ENCODE data around the gene ISCU. TPM values are rescaled to one million over a fixed set of nuclear protein-coding genes. Genes with fewer than 3 reads are reported as not detected.
"Not testable (repeated sequence)": the region's sequence is repeated elsewhere in the genome, so short reads cannot be mapped to it uniquely, and the experiment has no call there.

The ISCU gene
- total RNA-seq, 2 experiments from 2014 or later, result 60.8 to 66.0 TPM

DNA sequence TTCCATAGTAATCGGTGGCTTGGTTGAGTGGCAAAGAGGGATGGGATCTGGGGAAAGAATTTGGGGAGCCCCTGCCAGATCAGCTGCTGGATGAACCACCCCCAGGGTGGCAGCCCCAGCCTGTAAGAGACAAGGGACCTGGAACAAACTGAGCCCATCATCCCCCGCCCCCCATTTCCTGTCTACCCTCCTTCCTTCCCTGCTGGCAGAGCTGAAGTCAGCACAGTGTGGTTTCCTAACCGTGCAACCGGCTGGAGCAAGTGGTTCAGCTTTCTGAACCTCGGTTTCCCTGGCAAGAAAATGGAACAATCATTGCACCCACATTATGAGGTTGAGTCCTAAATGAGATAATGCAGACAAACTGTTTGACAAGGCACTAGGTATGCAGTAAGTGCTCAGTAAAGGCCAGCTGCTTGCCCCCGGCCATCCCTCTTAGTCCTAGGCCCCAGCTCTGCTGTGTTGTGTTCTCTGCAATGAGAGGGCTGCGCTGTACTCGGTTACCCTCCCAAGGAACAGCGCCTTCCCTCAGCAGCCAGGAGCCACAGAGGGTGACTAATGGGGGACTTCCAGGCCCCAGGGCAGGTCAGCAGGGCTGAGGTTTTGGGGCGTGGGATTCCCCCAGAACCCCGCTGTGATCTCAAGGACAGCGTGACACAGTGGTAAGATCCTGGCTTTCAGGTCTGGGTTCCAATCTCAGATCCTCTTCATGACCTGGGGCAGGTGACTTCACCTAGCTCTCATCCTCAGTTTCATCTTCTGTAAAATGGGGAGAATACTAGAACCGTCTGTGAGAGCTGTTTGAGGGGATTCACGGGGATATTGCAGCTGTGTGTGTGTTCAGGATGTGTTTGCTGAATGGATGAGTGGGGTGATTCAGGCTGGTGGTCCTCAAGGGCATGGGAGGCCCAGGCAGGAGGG, 54.8 kb downstream of the ISCU start:
- peak; percentile 51 for DNase-seq
- Mint-ChIP-seq H3K27me3 (no peaks in the 10 kb centered on the region), H3K36me3 (ENCODE audit: low read depth) (peaks cover 60% of the 10 kb centered on the region), H3K4me3 (no peak overlapping the region), H3K27ac (peak overlapping the region; percentile 62), H3K4me1 (peaks cover 58% of the 10 kb centered on the region), H3K9me3 (peaks cover 11% of the 10 kb centered on the region)
- CTCF ChIA-PET, result interaction anchor here (0.6 to 7.9 kb wide), 25 partner anchors 8 to 338 kb away, joined by 3 to 115 read pairs (median 3); partner anchors contain the start of genes ISCU, SART3, SELPLG and TMEM119
- POLR2A ChIA-PET, result interaction anchor here (0.9 to 1.2 kb wide), 2 partner anchors 49 to 55 kb away, joined by 5 to 6 read pairs; partner anchors contain the start of gene ISCU

DNA sequence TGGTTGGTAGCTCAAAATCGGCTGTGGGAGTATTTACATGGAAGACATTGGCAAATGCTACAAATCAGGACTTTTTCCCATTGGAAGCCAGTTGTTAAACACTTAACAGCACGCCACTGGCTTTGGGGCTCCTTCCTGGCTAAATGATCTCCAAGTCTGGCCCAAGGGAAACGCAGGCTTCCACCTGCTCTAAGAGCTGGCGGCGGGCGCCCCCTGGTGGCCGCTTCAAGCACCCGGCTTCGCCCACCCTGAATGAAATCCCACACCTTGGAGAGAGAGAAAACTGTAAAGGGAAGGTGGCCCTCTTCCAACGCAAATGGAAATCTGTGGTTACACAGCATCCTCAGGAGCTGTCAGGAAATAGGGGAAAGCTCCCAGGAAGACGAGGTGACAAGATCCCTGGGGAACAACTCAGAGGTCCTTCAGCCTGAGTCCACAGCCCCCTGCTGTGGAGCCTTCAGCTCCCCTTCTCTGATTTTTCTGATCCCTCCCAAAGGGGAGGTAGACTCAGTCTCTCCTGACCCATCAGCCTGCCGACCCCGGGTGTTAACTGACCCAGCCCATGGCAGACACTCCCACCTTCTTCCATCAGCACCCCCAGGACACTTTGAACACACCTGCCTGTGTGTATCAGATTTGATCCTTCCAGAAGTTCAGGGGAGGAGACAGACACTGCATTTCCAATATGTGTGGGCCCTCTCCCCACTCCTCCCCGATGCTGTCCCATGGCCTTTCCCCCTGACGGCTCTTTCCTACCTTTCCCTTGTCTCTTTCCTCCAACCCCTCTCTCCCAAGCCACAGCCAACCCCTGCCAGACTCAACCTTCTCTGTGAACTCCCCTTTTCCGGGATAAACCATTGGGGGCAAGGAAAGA, 55.9 kb downstream of the ISCU start:
- peak; percentile 74 for DNase-seq
- ChIA-PET POLR2A (interaction anchor here (0.7 to 1.2 kb wide), 3 partner anchors 50 to 98 kb away, joined by 3 to 6 read pairs (median 5); partner anchors contain the start of gene ISCU), CTCF (interaction anchor here (0.6 to 7.9 kb wide), 28 partner anchors 9 to 477 kb away, joined by 3 to 115 read pairs (median 3); partner anchors contain the start of genes ALKBH2, ISCU, SART3 and SELPLG)
- H3K27me3 Mint-ChIP-seq, result no peaks in the 10 kb centered on the region
- H3K9me3 Mint-ChIP-seq, result peaks cover 11% of the 10 kb centered on the region
- H3K4me1 Mint-ChIP-seq, result peaks cover 66% of the 10 kb centered on the region
- H3K27ac Mint-ChIP-seq, result peak overlapping the region; percentile 77
- no peak overlapping the region for H3K4me3 Mint-ChIP-seq
- H3K36me3 Mint-ChIP-seq (ENCODE audit: low read depth), result peaks cover 70% of the 10 kb centered on the region

DNA sequence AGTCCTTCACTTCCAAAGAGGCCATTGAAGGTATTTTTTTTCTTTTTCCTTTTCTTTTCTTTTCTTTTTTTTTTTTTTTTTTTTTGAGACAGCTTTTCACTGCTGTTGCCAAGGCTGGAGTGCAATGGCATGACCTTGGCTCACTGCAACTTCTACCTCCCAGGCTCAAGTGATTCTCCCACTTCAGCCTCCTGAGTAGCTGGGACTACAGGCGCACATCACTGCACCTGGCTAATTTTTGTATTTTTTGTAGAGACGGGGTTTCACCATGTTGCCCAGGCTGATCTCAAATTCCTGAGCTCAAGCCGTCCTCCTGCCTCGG, 56.5 kb downstream of the ISCU start:
- not testable (repeated sequence) for H3K27me3 Mint-ChIP-seq, DNase-seq, H3K4me3 Mint-ChIP-seq
- ChIA-PET POLR2A (interaction anchor here (0.7 kb wide), 1 partner anchor 99 kb away, joined by 3 read pairs; no protein-coding TSS in a partner anchor), CTCF (interaction anchor here (0.6 to 7.9 kb wide), 16 partner anchors 13 to 477 kb away, joined by 3 to 115 read pairs (median 4); partner anchors contain the start of genes ALKBH2, ISCU, SART3 and SELPLG)
- H3K4me1 Mint-ChIP-seq, result peaks cover 72% of the 10 kb centered on the region
- H3K27ac Mint-ChIP-seq, result peak overlapping the region; percentile 17
- H3K36me3 Mint-ChIP-seq (ENCODE audit: low read depth), result peaks cover 76% of the 10 kb centered on the region
- H3K9me3 Mint-ChIP-seq, result peaks cover 11% of the 10 kb centered on the region

Other genes with a start within 250 kb of the ISCU start
- not detected for gene CMKLR1, start 223.3 kb upstream of the ISCU start, total RNA-seq
- gene FICD, start 47.3 kb upstream of the ISCU start, total RNA-seq, result 1 to 10 TPM; 5.6 to 6.8 TPM
- gene SART3, start 1.4 kb upstream of the ISCU start, total RNA-seq, result 10 to 100 TPM; 63.0 to 72.6 TPM
- gene TMEM119, start 35.5 kb downstream of the ISCU start, total RNA-seq, result 1 to 10 TPM; 1.2 to 1.7 TPM
- 100 to 1,000 TPM; 207 to 214 TPM for gene SELPLG, start 71.3 kb downstream of the ISCU start, total RNA-seq
- gene CORO1C, start 168.9 kb downstream of the ISCU start, total RNA-seq, result 10 to 100 TPM; 38.5 to 41.3 TPM

All from activated CD4-positive, alpha-beta T cell treated with anti-CD3 and anti-CD28 coated beads, Interleukin-2, amount 10 ng/mL, durations not matched to agents 7 days and 5 days (primary cell).